HEK293 (cell line): ENCODE measurements around the gene ANKRD11.
A peak's percentile ranks its signal among the peaks of the same experiment; 100 is the strongest.

Experiments used
- IKZF3 ChIP-seq: fragments of 450-650 bp; IDR thresholded peaks from 2 replicates; pipeline ENCODE4 v1.5.0; 2018; ENCODE audit warnings: missing biosample characterization, mild to moderate bottlenecking, missing genetic modification characterization, moderate library complexity
- KLF10 ChIP-seq: fragments of 450-650 bp; IDR thresholded peaks from 2 replicates; pipeline ENCODE4 v1.5.1; 2018; ENCODE audit warnings: missing biosample characterization, mild to moderate bottlenecking, missing genetic modification characterization
- TCF7L2 ChIP-seq: IDR thresholded peaks from 2 replicates; pipeline ENCODE4 v1.6.1; 2011; ENCODE audit warnings: low read depth, mild to moderate bottlenecking, inconsistent platforms, low read length, moderate library complexity, borderline replicate concordance
- YY1 ChIP-seq: fragments of 450-650 bp; formaldehyde crosslinking; IDR thresholded peaks from 2 replicates; pipeline ENCODE4 v1.5.1; 2018; ENCODE audit warnings: missing biosample characterization, missing genetic modification characterization
- ZFP41 ChIP-seq: fragments of 450-650 bp; formaldehyde crosslinking; IDR thresholded peaks from 2 replicates; pipeline ENCODE4 v1.5.1; 2016; ENCODE audit warnings: missing biosample characterization, missing genetic modification characterization, borderline replicate concordance
- ZNF112 ChIP-seq: fragments of 450-650 bp; formaldehyde crosslinking; IDR thresholded peaks from 2 replicates; pipeline ENCODE4 v1.5.0; 2017; ENCODE audit warnings: missing biosample characterization, missing genetic modification characterization
- ZNF133 ChIP-seq: fragments of 450-650 bp; formaldehyde crosslinking; IDR thresholded peaks from 2 replicates; pipeline ENCODE4 v1.5.1; 2016; ENCODE audit warnings: missing biosample characterization, missing genetic modification characterization
- ZNF157 ChIP-seq: fragments of 450-650 bp; formaldehyde crosslinking; IDR thresholded peaks from 2 replicates; pipeline ENCODE4 v1.5.1; 2016; ENCODE audit warnings: missing biosample characterization, missing genetic modification characterization
- ZNF266 ChIP-seq: fragments of 450-650 bp; formaldehyde crosslinking; IDR thresholded peaks from 2 replicates; pipeline ENCODE4 v1.5.1; 2016; ENCODE audit warnings: missing biosample characterization, missing genetic modification characterization, low read depth
- ZNF274 ChIP-seq, 2 experiments: fragments of 200-500 bp in 1 of 2; fragments of 450-650 bp in 1 of 2; sonication (Bioruptor generic) in 1 of 2; formaldehyde crosslinking in 1 of 2; IDR thresholded peaks; 2 replicates each; pipeline versions ENCODE4 v1.5.1 to v1.6.1; 2014 to 2016; ENCODE audit warnings: borderline replicate concordance in 1 of 2, inconsistent platforms in 1 of 2, low read length in 1 of 2, missing biosample characterization in 1 of 2, missing genetic modification characterization in 1 of 2
- ZNF335 ChIP-seq: fragments of 450-650 bp; formaldehyde crosslinking; conservative IDR thresholded peaks from 2 replicates; pipeline ENCODE4 v1.5.1; 2016; ENCODE audit warnings: missing biosample characterization, missing genetic modification characterization
- ZNF37A ChIP-seq: fragments of 450-650 bp; IDR thresholded peaks from 2 replicates; pipeline ENCODE4 v1.5.1; 2018; ENCODE audit warnings: missing biosample characterization, missing genetic modification characterization
- ZNF560 ChIP-seq: fragments of 450-650 bp; formaldehyde crosslinking; IDR thresholded peaks from 2 replicates; pipeline ENCODE4 v1.5.1; 2017; ENCODE audit warnings: missing biosample characterization, missing genetic modification characterization, borderline replicate concordance
- ZNF776 ChIP-seq: fragments of 450-650 bp; formaldehyde crosslinking; IDR thresholded peaks from 2 replicates; pipeline ENCODE4 v1.5.0; 2017; ENCODE audit warnings: missing biosample characterization, missing genetic modification characterization, borderline replicate concordance
- ZNF837 ChIP-seq: fragments of 450-650 bp; formaldehyde crosslinking; IDR thresholded peaks from 2 replicates; pipeline ENCODE4 v1.5.1; 2016; ENCODE audit warnings: missing biosample characterization, missing genetic modification characterization
- TF ChIP-seq, protein P1 (sequence below): fragments of 450-650 bp; formaldehyde crosslinking; IDR thresholded peaks from 2 replicates; pipeline ENCODE4 v1.5.1; 2017; ENCODE audit warnings: missing biosample characterization, missing genetic modification characterization
- TF ChIP-seq, protein P2 (sequence below): fragments of 450-650 bp; formaldehyde crosslinking; conservative IDR thresholded peaks from 2 replicates; pipeline ENCODE4 v1.5.1; 2016; ENCODE audit warnings: low read depth, missing biosample characterization, missing genetic modification characterization
- TF ChIP-seq, protein P3 (sequence below): fragments of 450-650 bp; formaldehyde crosslinking; IDR thresholded peaks from 2 replicates; pipeline ENCODE4; 2016; ENCODE audit warnings: missing biosample characterization, missing genetic modification characterization
- TF ChIP-seq, protein P4 (sequence below): fragments of 450-650 bp; formaldehyde crosslinking; IDR thresholded peaks from 2 replicates; pipeline ENCODE4 v1.5.1; 2016; ENCODE audit warnings: missing biosample characterization, missing genetic modification characterization
- TF ChIP-seq, protein P5 (sequence below): fragments of 450-650 bp; formaldehyde crosslinking; IDR thresholded peaks from 2 replicates; pipeline ENCODE4 v1.5.1; 2017; ENCODE audit warnings: missing biosample characterization, mild to moderate bottlenecking, missing genetic modification characterization, moderate library complexity
- TF ChIP-seq, protein P6 (sequence below): fragments of 450-650 bp; formaldehyde crosslinking; IDR thresholded peaks from 2 replicates; pipeline ENCODE4 v1.5.1; 2016; ENCODE audit warnings: missing biosample characterization, missing genetic modification characterization
- TF ChIP-seq, protein P7 (sequence below): fragments of 450-650 bp; formaldehyde crosslinking; IDR thresholded peaks from 2 replicates; pipeline ENCODE4 v1.5.1; 2016; ENCODE audit warnings: missing biosample characterization, missing genetic modification characterization

ANKRD11 gene

DNA sequence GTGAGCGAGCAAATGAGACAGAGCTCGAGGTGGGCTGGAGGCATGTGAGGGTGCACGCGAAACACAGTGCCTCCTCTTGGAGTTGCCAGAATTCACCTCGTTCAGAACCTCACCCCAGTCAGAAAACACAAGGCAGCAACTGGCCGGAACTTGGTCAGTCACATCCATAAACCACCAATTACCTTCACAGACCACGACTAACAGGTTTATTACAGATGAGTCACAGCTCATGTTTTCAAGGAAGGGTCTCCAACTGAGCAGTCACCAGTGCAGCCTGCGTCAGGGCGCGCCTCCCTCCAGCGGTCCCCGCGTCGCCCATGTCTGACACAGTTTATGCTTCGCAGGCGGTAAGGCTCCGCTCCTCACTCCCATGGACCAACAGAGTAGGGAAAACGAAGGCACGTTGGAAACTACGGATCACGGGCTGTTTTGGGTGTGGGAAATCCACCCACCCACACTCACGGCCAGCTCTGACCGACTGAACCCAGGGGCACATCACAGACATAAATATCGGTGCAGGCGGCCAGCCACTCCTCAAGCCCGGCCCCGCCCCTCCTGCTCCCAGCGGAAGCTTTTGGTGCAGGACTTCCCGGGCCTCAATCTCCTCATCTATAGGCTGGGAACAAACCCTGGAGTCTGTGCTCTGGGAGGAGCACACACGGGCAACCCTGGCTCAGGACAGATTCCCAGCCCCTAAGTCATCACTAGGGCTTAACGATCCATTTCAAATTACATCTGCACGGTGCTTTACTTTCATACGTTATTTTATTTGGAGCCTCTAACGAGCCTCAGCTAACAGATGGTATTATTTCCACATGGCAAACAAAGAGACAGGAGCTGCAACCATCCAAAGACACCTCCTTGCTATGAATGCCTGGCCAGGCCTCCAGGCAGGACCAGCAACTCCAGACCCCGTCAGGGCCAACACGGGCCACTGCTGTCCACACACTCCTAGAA is 146.6 kb downstream of the ANKRD11 start (continued):
- TF ChIP-seq ZNF837 (tag by site-specific recombination) (no peak), ZNF274 (IDR thresholded peaks at IDR 0.05; ENCODE audit: low read length) (no peak), ZNF274 (tag by site-specific recombination; IDR thresholded peaks at IDR 0.05; ENCODE audit: borderline replicate concordance) (no peak), ZNF37A (tag by site-specific recombination) (no peak), ZNF133 (tag by site-specific recombination) (no peak), ZNF157 (tag by site-specific recombination) (no peak), ZNF112 (tag by site-specific recombination) (no peak), YY1 (tag by site-specific recombination) (no peak), ZNF560 (tag by site-specific recombination) (no peak), ZNF335 (tag by site-specific recombination) (no peak; the same call in 1 of the 2 replicates), IKZF3 (tag by site-specific recombination) (no peak), KLF10 (no peak), ZFP41 (tag by site-specific recombination) (no peak), ZNF266 (tag by site-specific recombination) (no peak), TCF7L2 (no peak), ZNF776 (tag by site-specific recombination) (no peak)
- TF ChIP-seq, protein P1, sequence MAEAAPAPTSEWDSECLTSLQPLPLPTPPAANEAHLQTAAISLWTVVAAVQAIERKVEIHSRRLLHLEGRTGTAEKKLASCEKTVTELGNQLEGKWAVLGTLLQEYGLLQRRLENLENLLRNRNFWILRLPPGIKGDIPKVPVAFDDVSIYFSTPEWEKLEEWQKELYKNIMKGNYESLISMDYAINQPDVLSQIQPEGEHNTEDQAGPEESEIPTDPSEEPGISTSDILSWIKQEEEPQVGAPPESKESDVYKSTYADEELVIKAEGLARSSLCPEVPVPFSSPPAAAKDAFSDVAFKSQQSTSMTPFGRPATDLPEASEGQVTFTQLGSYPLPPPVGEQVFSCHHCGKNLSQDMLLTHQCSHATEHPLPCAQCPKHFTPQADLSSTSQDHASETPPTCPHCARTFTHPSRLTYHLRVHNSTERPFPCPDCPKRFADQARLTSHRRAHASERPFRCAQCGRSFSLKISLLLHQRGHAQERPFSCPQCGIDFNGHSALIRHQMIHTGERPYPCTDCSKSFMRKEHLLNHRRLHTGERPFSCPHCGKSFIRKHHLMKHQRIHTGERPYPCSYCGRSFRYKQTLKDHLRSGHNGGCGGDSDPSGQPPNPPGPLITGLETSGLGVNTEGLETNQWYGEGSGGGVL (tag by site-specific recombination): no peak
- TF ChIP-seq, protein P2, sequence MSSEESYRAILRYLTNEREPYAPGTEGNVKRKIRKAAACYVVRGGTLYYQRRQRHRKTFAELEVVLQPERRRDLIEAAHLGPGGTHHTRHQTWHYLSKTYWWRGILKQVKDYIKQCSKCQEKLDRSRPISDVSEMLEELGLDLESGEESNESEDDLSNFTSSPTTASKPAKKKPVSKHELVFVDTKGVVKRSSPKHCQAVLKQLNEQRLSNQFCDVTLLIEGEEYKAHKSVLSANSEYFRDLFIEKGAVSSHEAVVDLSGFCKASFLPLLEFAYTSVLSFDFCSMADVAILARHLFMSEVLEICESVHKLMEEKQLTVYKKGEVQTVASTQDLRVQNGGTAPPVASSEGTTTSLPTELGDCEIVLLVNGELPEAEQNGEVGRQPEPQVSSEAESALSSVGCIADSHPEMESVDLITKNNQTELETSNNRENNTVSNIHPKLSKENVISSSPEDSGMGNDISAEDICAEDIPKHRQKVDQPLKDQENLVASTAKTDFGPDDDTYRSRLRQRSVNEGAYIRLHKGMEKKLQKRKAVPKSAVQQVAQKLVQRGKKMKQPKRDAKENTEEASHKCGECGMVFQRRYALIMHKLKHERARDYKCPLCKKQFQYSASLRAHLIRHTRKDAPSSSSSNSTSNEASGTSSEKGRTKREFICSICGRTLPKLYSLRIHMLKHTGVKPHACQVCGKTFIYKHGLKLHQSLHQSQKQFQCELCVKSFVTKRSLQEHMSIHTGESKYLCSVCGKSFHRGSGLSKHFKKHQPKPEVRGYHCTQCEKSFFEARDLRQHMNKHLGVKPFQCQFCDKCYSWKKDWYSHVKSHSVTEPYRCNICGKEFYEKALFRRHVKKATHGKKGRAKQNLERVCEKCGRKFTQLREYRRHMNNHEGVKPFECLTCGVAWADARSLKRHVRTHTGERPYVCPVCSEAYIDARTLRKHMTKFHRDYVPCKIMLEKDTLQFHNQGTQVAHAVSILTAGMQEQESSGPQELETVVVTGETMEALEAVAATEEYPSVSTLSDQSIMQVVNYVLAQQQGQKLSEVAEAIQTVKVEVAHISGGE (tag by site-specific recombination): peak; percentile 35
- TF ChIP-seq, protein P3, sequence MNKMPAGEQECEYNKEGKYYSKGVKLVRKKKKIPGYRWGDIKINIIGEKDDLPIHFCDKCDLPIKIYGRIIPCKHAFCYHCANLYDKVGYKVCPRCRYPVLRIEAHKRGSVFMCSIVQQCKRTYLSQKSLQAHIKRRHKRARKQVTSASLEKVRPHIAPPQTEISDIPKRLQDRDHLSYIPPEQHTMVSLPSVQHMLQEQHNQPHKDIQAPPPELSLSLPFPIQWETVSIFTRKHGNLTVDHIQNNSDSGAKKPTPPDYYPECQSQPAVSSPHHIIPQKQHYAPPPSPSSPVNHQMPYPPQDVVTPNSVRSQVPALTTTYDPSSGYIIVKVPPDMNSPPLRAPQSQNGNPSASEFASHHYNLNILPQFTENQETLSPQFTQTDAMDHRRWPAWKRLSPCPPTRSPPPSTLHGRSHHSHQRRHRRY (tag by site-specific recombination): no peak
- TF ChIP-seq, protein P4, sequence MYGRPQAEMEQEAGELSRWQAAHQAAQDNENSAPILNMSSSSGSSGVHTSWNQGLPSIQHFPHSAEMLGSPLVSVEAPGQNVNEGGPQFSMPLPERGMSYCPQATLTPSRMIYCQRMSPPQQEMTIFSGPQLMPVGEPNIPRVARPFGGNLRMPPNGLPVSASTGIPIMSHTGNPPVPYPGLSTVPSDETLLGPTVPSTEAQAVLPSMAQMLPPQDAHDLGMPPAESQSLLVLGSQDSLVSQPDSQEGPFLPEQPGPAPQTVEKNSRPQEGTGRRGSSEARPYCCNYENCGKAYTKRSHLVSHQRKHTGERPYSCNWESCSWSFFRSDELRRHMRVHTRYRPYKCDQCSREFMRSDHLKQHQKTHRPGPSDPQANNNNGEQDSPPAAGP (tag by site-specific recombination): peak; percentile 87
- TF ChIP-seq, protein P5, sequence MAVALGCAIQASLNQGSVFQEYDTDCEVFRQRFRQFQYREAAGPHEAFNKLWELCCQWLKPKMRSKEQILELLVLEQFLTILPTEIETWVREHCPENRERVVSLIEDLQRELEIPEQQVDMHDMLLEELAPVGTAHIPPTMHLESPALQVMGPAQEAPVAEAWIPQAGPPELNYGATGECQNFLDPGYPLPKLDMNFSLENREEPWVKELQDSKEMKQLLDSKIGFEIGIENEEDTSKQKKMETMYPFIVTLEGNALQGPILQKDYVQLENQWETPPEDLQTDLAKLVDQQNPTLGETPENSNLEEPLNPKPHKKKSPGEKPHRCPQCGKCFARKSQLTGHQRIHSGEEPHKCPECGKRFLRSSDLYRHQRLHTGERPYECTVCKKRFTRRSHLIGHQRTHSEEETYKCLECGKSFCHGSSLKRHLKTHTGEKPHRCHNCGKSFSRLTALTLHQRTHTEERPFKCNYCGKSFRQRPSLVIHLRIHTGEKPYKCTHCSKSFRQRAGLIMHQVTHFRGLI (tag by site-specific recombination): 0 out of 2 replicates have a peak, but pooled peaks have one; percentile 12
- TF ChIP-seq, protein P6, sequence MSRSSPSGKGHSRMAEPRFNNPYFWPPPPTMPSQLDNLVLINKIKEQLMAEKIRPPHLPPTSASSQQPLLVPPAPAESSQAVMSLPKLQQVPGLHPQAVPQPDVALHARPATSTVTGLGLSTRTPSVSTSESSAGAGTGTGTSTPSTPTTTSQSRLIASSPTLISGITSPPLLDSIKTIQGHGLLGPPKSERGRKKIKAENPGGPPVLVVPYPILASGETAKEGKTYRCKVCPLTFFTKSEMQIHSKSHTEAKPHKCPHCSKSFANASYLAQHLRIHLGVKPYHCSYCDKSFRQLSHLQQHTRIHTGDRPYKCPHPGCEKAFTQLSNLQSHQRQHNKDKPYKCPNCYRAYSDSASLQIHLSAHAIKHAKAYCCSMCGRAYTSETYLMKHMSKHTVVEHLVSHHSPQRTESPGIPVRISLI: no peak
- TF ChIP-seq, protein P7, sequence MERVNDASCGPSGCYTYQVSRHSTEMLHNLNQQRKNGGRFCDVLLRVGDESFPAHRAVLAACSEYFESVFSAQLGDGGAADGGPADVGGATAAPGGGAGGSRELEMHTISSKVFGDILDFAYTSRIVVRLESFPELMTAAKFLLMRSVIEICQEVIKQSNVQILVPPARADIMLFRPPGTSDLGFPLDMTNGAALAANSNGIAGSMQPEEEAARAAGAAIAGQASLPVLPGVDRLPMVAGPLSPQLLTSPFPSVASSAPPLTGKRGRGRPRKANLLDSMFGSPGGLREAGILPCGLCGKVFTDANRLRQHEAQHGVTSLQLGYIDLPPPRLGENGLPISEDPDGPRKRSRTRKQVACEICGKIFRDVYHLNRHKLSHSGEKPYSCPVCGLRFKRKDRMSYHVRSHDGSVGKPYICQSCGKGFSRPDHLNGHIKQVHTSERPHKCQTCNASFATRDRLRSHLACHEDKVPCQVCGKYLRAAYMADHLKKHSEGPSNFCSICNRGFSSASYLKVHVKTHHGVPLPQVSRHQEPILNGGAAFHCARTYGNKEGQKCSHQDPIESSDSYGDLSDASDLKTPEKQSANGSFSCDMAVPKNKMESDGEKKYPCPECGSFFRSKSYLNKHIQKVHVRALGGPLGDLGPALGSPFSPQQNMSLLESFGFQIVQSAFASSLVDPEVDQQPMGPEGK (tag by site-specific recombination): 0 out of 2 replicates have a peak, but pooled peaks have one; percentile 44
